ENCODE measurements around the gene AGAP5.

The AGAP5 gene

DNA sequence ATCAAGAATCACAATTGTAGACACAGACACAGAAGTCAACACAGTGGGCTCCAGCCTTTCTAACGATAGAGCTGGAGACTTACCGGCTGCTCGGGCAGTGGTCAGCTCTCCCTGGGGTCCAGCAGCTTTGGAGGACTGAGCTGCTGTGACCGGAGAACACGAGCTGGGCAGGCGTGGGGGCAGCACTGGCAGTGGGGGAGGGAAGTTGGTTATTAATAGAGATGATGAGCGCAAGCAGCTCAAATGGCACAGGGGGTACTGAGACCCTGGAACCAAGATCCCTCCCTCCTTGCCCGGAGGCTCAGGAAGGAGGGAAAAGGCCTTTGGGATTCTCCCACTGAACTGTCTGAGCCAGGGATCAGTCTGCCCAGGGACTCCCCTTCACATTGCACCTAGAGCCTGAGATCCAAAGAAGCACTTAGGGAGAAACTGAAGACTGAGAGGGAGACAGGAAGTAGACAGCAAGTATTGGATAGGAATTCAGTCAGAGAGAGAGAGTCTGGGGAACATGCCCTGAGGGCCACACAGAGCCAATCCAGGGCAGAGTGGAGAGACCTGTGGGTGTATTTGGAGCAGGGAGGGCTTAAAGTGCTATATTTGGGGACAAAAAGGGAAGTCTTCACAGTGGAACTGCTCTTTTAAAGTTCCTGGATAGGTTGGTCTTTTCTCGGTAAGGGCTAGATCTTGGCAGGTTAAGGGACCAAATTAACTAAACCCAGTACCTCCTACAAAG is 56.4 kb downstream of the AGAP5 start, which contains the start of gene MYOZ1:
TSS of gene MYOZ1 (minus strand) at position 147 of the 733 bp plus-strand sequence. CDS start 1,457 bp downstream, outside the sequence.
- no peaks in the 10 kb centered on the region for H3K27me3 ChIP-seq (replicated peaks; ENCODE audit: control insufficient read depth, insufficient read depth, low read length)
- H3K36me3 ChIP-seq (ENCODE audit: control insufficient read depth, insufficient read depth, low read length) = no peaks in the 10 kb centered on the region
- no peak for TF ChIP-seq CTCF (IDR thresholded peaks at IDR 0.05; ENCODE audit: insufficient read depth, low read length, poor library complexity, severe bottlenecking)
- no peak for DNase-seq (ENCODE audit: extremely low read depth, insufficient read length)
- no peak within 1 kb of the TSS for H3K4me3 ChIP-seq (replicated peaks; ENCODE audit: low read depth, low read length)

DNA sequence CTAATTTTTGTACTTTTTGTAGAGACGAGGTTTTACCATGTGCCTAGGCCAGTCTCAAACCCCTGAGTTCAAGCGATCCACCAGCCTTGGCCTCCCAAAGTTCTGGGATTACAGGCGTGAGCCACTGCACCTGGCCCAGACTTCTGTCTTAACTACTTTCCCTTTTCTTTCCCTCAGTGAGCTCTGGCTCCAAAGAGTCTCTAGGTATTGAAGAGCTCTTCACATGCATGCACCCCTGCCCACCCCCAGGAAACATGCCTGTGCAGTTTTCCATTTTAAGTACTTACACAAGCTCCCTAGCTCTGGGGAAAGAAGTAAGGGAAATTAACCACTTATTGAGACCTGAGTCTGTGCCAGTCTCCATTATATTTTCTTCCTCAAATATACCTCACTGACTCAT is 58.6 kb downstream of the AGAP5 start:
- H3K4me3 ChIP-seq (replicated peaks; ENCODE audit: low read depth, low read length) = no peak overlapping the region
- TF ChIP-seq CTCF (IDR thresholded peaks at IDR 0.05; ENCODE audit: insufficient read depth, low read length, poor library complexity, severe bottlenecking) = no peak
- H3K27me3 ChIP-seq (replicated peaks; ENCODE audit: control insufficient read depth, insufficient read depth, low read length) = no peaks in the 10 kb centered on the region
- H3K36me3 ChIP-seq (ENCODE audit: control insufficient read depth, insufficient read depth, low read length) = no peaks in the 10 kb centered on the region
- DNase-seq (ENCODE audit: extremely low read depth, insufficient read length) = no peak

- Histone ChIP-seq H3K27me3 (replicated peaks; ENCODE audit: control insufficient read depth, insufficient read depth, low read length) (no peaks in the 10 kb centered on the region), H3K36me3 (ENCODE audit: control insufficient read depth, insufficient read depth, low read length) (no peaks in the 10 kb centered on the region), H3K4me3 (replicated peaks; ENCODE audit: low read depth, low read length) (no peak overlapping the region)
- no peak for TF ChIP-seq CTCF (IDR thresholded peaks at IDR 0.05; ENCODE audit: insufficient read depth, low read length, poor library complexity, severe bottlenecking)
- DNase-seq (ENCODE audit: extremely low read depth, insufficient read length) = no peak
Measured at GRCh38 chr10:73635781-73636180, 62.1 kb downstream of the AGAP5 start.

GRCh38 chr10:73634421-73634820 is 63.5 kb downstream of the AGAP5 start:
- no peak overlapping the region for H3K4me3 ChIP-seq (replicated peaks; ENCODE audit: low read depth, low read length)
- no peaks in the 10 kb centered on the region for H3K36me3 ChIP-seq (ENCODE audit: control insufficient read depth, insufficient read depth, low read length)
- DNase-seq (ENCODE audit: extremely low read depth, insufficient read length) = no peak
- no peak for TF ChIP-seq CTCF (IDR thresholded peaks at IDR 0.05; ENCODE audit: insufficient read depth, low read length, poor library complexity, severe bottlenecking)
- no peaks in the 10 kb centered on the region for H3K27me3 ChIP-seq (replicated peaks; ENCODE audit: control insufficient read depth, insufficient read depth, low read length)

DNA sequence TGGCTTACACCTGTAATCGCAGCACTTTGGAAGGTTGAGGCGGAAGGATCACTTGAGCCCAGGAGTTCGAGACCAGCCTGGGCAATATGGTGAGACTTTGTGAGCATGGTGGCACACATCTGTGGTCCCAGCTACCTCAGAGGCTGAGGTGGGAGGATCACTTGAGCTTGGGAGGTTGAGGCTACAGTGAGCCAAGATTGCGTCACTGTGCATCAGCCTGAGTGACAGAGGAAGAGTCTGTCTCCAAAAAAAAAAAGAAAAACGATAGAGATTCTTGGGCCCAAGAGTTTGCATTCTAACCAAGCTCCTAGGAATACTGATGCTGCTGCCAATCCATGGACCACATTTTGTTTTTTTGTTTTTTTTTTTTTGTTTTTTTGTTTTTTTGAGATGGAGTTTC is 68.7 kb downstream of the AGAP5 start:
- no peak for TF ChIP-seq CTCF (IDR thresholded peaks at IDR 0.05; ENCODE audit: insufficient read depth, low read length, poor library complexity, severe bottlenecking)
- no peaks in the 10 kb centered on the region for H3K36me3 ChIP-seq (ENCODE audit: control insufficient read depth, insufficient read depth, low read length)
- H3K27me3 ChIP-seq (replicated peaks; ENCODE audit: control insufficient read depth, insufficient read depth, low read length) = no peaks in the 10 kb centered on the region
- H3K4me3 ChIP-seq (replicated peaks; ENCODE audit: low read depth, low read length) = no peak overlapping the region
- DNase-seq (ENCODE audit: extremely low read depth, insufficient read length) = no peak
